Activated CD4-positive, alpha-beta T cell treated with anti-CD3 and anti-CD28 coated beads, Interleukin-2, amount 10 ng/mL, durations not matched to agents 7 days and 5 days (primary cell): Measurements from ENCODE around the gene LOXL3. TPM values are rescaled to one million over a fixed set of nuclear protein-coding genes. Genes with fewer than 3 reads are reported as not detected.
A peak's percentile ranks its signal among the peaks of the same experiment; 100 is the strongest.

Experiments used
- CTCF ChIA-PET: fragments of 350-600 bp; sonication (Branson Sonifier 250); formaldehyde crosslinking; loops from one replicate; lab custom pipeline; 2021; ENCODE audit warnings: antibody characterized with exemption; lab: Charles Lee
- POLR2A ChIA-PET: fragments of 350-600 bp; sonication (Branson Sonifier 250); formaldehyde crosslinking; loops from one replicate; lab custom pipeline; 2021; ENCODE audit warnings: antibody characterized with exemption; lab: Charles Lee
- DNase-seq: peaks from one replicate; pipeline ENCODE4 v3.0.0-alpha.2; 2020
- H3K27ac Mint-ChIP-seq: one replicate; pipeline ENCODE4 v1.8.0; 2021; ENCODE audit warnings: mild to moderate bottlenecking, moderate library complexity, mixed read lengths
- H3K27me3 Mint-ChIP-seq: one replicate; pipeline ENCODE4 v1.8.0; 2021; ENCODE audit warnings: mixed read lengths
- H3K36me3 Mint-ChIP-seq: one replicate; pipeline ENCODE4 v1.8.0; 2021; ENCODE audit warnings: low read depth, mixed read lengths
- H3K4me1 Mint-ChIP-seq: one replicate; pipeline ENCODE4 v1.8.0; 2021; ENCODE audit warnings: mixed read lengths
- H3K4me3 Mint-ChIP-seq: one replicate; pipeline ENCODE4 v1.8.0; 2021; ENCODE audit warnings: mild to moderate bottlenecking, moderate library complexity, mixed read lengths
- H3K9me3 Mint-ChIP-seq: one replicate; pipeline ENCODE4 v1.8.0; 2021; ENCODE audit warnings: mixed read lengths
- total RNA-seq, 2 experiments: library from RNA; stranded (reverse); gene quantifications; one replicate each; pipeline ENCODE4 v1.2.3, GENCODE V29; 2021

LOXL3 gene
- total RNA-seq, 2 experiments from 2014 or later: 0.12 to 0.15 TPM

DNA sequence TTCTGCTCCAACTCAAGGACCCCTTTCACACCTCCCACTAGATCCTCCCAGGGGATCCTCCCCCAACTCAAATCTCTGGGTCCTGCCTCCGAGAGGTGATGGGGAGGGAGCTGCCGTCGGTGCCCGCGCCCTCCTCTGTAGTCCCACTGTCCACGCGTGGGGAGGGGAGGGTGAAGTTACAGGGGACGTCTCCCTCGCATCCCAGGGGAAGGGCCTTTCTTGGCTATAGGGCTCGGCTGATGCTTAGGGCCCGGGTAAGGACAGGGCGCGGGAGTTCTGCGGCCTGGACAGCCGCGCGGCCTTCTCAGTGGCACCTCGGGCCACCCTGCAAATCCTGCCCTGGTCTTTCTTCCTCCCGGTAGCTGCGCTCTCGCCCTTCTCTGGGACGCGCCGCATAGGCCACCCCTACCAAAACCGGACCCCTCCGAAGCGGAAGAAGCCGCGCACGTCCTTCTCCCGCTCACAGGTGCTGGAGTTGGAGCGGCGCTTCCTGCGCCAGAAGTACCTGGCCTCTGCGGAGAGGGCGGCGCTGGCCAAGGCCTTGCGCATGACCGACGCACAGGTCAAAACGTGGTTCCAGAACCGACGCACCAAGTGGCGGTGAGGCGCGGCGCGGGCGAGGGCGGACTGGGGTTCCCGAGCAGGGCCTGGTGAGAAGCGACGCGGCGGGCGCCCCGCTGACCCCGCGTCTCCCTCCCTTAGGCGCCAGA lies 38.3 kb downstream of the LOXL3 start:
- Mint-ChIP-seq H3K27me3 (peaks cover 81% of the 10 kb centered on the region), H3K4me1 (peaks cover 36% of the 10 kb centered on the region), H3K9me3 (no peaks in the 10 kb centered on the region), H3K27ac (no peak overlapping the region), H3K36me3 (peaks cover 10% of the 10 kb centered on the region), H3K4me3 (peak overlapping the region; percentile 66)
- ChIA-PET CTCF (interaction anchor here (1.0 to 2.7 kb wide), 7 partner anchors 8 to 72 kb away, joined by 3 to 9 read pairs (median 4); partner anchors contain the start of genes AUP1 and HTRA2), POLR2A (no interaction called here)
- DNase-seq: no peak

DNA sequence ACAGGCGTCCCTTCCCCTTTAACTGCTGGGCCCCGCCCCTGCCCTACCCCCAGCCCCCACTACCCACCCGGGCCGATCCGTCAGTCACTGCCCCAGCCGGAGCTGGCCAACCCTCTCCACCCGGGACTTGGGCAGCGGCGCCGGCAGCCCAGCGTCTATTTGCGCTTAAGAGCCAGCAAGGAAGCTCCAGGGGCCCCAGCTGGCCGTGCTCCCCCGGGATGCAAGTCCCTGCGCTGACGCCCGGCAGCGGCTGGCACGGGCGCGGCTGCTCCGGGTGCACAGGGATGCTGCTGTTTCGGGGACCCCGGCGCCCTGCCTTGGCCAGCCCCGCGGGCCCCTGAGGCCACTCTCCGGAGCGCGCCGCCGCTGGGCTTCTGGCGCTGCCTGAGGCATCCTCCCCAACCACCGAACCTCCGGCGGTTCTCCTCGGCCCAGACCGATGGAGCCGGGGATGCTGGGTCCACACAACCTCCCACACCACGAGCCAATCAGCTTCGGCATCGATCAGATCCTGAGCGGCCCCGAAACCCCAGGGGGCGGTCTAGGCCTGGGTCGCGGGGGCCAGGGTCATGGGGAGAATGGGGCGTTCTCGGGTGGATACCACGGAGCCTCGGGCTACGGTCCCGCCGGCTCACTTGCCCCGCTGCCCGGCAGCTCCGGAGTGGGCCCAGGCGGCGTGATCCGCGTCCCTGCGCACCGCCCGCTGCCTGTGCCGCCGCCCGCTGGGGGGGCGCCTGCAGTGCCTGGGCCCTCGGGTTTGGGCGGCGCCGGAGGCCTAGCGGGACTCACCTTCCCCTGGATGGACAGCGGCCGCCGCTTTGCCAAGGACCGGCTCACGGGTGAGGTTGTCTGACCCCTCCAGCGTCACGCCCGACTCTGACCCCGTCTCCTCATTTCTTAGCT lies 39.1 kb downstream of the LOXL3 start, which contains the start of gene TLX2:
TSS of gene TLX2 (plus strand) at position 83 of the 903 bp plus-strand sequence. CDS start at position 440, 357 bp downstream.
- Mint-ChIP-seq H3K36me3 (peaks cover 10% of the 10 kb centered on the region), H3K27ac (no peak within 1 kb of the TSS), H3K4me1 (peaks cover 36% of the 10 kb centered on the region), H3K4me3 (peak within 1 kb of the TSS; percentile 66), H3K9me3 (no peaks in the 10 kb centered on the region), H3K27me3 (peaks cover 78% of the 10 kb centered on the region)
- CTCF ChIA-PET: interaction anchor here (1.0 to 2.7 kb wide), 6 partner anchors 8 to 73 kb away, joined by 3 to 9 read pairs (median 4); no protein-coding TSS in a partner anchor
- POLR2A ChIA-PET: no interaction called here
- no peak for DNase-seq

DNA sequence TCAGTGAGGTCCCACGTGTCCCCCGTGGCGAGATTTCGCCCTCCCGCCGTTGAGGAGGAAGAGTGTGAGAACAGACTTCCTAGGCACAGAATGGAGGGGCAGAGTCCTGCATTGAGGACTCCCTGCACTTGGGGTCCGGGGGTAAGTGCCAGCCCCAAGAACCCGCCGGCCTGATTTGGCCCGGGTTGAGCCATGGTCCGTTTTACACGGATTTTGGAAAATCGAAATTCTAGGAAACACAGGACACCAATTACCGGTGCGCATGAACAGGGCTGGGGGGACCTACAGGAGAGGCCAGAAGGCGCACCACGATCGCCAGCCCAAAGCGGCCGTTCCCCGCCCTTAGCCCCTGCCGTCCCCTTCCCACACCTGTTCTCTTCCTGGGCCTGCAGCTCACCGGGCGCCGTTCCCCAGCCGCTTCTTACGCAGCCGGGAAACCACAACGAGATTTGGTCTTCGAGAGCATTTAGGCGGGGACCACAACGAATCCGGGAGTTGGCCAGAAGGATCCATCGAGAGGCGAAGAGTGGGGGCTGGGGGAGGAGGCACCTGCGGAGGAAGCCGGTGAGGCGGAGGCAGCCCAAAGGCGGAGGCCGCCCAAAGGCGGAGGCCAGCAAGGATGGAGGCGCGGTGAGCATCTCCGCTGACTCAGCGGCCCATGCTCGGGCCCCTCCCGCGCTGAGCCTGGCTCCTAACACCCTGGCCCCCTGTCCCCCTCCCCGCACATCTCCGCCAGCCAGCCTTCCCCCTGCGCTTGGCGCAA lies 40.0 kb downstream of the LOXL3 start:
- POLR2A ChIA-PET: no interaction called here
- Mint-ChIP-seq H3K4me3 (peak overlapping the region; percentile 41), H3K27me3 (peaks cover 70% of the 10 kb centered on the region), H3K36me3 (peaks cover 10% of the 10 kb centered on the region), H3K27ac (no peak overlapping the region), H3K9me3 (no peaks in the 10 kb centered on the region), H3K4me1 (peaks cover 37% of the 10 kb centered on the region)
- DNase-seq: peak; percentile 29
- CTCF ChIA-PET: interaction anchor here (1.0 to 2.7 kb wide), 7 partner anchors 9 to 73 kb away, joined by 3 to 9 read pairs (median 4); no protein-coding TSS in a partner anchor

DNA sequence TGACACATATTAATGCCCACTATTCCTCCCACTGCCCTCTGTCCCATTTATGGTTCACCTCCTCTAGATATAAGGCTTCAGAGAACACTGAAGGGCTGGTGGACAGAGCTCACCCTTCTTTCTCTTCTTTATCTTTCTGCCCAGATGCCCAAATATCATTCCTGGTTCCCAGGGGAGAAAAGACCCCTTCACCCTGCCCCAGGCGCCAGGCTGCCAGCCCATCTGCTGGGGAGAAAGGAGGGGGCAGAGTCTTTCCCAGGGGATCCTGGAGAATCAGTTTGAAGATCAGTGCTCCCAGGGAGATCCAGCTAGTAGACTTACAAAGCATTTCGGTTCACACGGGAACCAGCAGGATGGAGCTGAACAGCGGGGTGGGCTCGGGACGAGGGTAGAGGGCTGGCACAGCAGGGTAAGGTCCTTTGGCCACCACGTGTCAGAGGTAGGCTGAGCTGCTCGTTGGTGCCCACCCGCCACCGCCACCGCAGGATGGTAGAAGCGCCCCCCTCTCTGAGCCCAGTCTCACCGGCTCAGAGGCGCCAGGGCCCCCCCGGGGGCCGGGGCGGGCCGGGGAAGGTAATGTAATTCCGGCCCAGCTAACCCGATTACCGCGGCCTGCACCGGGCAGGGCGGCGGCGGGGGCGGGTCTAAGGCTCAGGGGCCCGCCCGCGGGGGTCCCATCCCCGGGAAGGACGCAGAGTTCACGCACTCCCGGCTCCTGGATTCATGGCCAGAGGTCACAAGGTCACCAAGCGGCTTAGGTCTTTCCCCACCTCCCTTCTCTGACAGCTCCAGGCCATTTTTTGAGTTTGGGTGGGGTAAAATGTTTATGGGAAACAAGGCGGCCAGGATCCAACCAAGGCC lies 40.8 kb downstream of the LOXL3 start:
- CTCF ChIA-PET: interaction anchor here (0.8 to 2.7 kb wide), 6 partner anchors 9 to 73 kb away, joined by 3 to 9 read pairs (median 3); partner anchors contain the start of genes AUP1 and HTRA2
- POLR2A ChIA-PET: no interaction called here
- Mint-ChIP-seq H3K4me3 (no peak overlapping the region), H3K36me3 (peaks cover 12% of the 10 kb centered on the region), H3K4me1 (peaks cover 45% of the 10 kb centered on the region), H3K9me3 (no peaks in the 10 kb centered on the region), H3K27me3 (peaks cover 64% of the 10 kb centered on the region), H3K27ac (no peak overlapping the region)
- DNase-seq: no peak

DNA sequence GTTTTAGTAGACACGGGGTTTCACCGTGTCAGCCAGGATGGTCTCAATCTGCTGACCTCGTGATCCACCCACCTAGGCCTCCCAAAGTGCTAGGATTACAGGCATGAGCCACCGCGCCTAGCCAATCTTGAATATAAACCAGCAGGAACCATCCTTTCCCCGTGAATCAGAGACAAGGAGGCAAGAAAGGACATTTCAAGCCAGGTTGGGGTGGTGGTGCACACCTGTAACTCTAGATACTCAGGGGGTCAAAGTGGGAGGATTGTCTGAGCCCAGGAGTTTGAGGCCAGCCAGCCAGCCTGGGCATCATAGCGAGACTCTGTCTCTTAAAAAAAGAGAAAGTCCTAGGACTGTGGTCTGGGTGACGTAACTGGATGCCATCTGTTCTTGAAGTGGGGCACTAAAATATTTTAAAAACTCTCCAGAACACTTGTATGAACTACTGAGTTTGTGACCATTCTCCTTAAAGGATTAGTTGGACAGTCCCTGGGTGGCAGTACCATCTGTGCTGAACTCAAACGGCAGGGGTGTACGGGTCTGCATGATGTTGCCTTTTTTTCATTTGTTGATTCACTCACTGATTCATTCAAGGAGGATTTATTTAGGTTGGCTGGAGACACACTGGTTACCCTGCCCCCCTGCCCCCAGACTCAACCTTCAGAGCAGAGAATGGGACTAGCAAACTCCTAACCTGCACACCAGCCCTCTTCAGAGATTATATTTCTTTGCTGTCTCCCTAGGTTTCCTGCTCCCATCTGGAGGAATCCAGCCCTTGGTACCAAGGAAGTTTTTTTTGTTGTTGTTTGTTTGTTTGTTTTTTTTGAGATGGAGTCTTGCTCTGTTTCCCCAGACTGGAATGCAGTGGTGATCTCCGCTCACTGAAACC lies 42.4 kb downstream of the LOXL3 start:
- no peaks in the 10 kb centered on the region for H3K9me3 Mint-ChIP-seq
- no peak overlapping the region for H3K27ac Mint-ChIP-seq
- H3K4me3 Mint-ChIP-seq: no peak overlapping the region
- H3K36me3 Mint-ChIP-seq: peaks cover 13% of the 10 kb centered on the region
- H3K4me1 Mint-ChIP-seq: peaks cover 48% of the 10 kb centered on the region
- ChIA-PET POLR2A (interaction anchor here (0.5 kb wide), 1 partner anchor 598 kb away, joined by 4 read pairs; no protein-coding TSS in a partner anchor), CTCF (interaction anchor here (0.7 kb wide), 1 partner anchor 13 kb away, joined by 3 read pairs; no protein-coding TSS in a partner anchor)
- H3K27me3 Mint-ChIP-seq: peaks cover 48% of the 10 kb centered on the region
- no peak for DNase-seq

DNA sequence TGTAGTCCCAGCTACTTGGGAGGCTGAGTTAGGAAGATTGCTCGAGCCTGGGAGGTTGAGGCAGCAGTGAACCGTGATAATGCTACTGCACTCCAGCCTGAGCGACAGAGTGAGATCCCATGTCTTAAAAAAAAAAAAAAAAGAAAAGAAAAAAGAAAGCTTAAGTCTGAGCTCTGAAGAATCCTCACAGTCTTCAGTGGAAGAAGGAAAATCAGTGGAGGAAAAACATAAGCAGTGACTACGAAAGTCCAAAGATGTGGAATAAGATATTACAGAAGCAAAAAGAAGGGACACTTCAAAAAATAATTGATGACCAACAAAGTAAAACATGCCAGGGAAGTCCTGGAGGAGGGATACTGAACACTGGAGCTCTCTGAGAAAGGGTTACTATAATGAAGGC lies 43.5 kb downstream of the LOXL3 start:
- CTCF ChIA-PET: interaction anchor here (0.6 to 2.4 kb wide), 6 partner anchors 9 to 274 kb away, joined by 3 to 10 read pairs (median 4); partner anchors contain the start of genes CCDC142 and TTC31
- POLR2A ChIA-PET: interaction anchor here (0.5 kb wide), 1 partner anchor 597 kb away, joined by 4 read pairs; no protein-coding TSS in a partner anchor
- H3K36me3 Mint-ChIP-seq: peaks cover 18% of the 10 kb centered on the region
- DNase-seq: no peak
- peaks cover 47% of the 10 kb centered on the region for H3K4me1 Mint-ChIP-seq
- H3K9me3 Mint-ChIP-seq: no peaks in the 10 kb centered on the region
- peaks cover 41% of the 10 kb centered on the region for H3K27me3 Mint-ChIP-seq
- H3K4me3 Mint-ChIP-seq: no peak overlapping the region
- no peak overlapping the region for H3K27ac Mint-ChIP-seq

DNA sequence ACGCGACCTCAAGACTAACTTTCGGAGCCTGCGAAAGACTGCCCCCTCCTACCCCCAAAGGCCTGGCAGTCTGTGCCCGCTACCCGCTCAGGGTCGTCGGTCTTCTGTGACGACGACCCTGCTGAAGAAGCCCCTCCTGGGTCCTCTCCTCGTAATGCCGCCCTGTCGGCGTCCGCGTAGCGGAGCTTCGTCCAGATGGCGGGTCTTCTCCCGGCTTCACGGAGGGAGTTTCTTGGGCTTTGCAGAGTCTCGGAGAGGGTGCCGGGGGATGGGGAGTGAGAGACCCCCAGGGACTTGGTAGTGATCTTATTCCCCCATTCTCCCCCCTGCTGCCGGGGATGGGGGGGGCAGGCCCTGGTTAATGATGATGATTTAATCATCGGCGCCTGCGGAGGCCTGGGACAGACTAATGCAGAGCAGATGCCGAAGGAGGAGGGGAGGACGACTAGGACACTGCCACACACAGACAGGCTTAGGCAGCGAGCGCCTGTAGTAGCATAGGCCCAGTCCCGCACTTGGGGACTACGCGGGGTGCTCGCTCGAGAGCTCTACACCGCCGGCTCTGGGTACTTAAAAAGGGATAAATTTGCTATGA lies 45.7 kb downstream of the LOXL3 start:
- CTCF ChIA-PET: interaction anchor here (0.5 to 0.9 kb wide), 2 partner anchors 15 to 56 kb away, joined by 3 to 5 read pairs; no protein-coding TSS in a partner anchor
- peak; percentile 18 for DNase-seq
- H3K9me3 Mint-ChIP-seq: no peaks in the 10 kb centered on the region

DNA sequence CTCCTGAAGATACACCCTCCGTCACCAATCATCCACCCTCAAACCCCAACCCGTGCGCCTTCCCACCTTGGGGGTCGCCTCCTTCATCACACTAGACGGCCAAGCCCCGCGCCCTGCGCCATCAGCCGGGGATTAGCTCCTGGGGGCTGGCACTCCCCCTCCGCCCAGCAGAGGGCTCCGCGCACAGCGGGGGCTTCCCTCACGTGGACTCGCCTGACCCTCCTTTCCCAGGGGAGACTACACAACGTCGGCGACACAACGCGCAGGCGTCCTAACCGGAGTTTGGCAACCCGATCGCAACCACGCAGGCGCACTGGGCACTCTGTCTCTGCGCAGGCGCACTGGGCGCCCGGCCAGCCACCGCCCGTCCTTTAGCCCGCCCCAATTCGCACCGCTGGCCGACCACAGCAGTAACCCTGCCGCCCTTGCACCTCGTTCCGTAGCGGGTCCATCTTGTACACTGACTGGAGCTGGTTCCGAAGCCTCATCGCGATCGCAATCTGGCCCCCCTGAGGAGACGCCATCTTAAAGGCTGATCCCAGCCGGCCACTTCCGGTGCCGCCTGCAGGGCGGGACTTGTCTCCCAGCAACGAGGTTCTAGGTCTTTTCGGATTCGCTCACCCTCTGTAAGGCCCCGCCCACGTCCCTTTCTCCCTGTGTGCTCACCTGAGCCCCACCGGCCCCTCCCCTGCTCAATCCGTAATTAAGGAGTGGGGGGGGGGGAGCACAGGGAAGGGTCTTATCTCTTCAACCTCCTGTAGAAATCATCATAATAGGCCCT lies 46.4 kb downstream of the LOXL3 start, which contains the start of gene PCGF1:
TSS of gene PCGF1 (minus strand) at position 551 of the 781 bp plus-strand sequence. CDS start at position 524, 27 bp downstream.
- CTCF ChIA-PET: interaction anchor here (0.9 to 1.4 kb wide), 3 partner anchors 10 to 52 kb away, joined by 3 read pairs; partner anchors contain the start of gene INO80B
- Mint-ChIP-seq H3K27me3 (peaks cover 40% of the 10 kb centered on the region), H3K27ac (peak within 1 kb of the TSS; percentile 100)

More for the DNA sequence above, 45.7 kb downstream of the LOXL3 start:
- Mint-ChIP-seq H3K27me3 (peaks cover 40% of the 10 kb centered on the region), H3K4me3 (peak overlapping the region; percentile 93), H3K4me1 (peaks cover 56% of the 10 kb centered on the region), H3K36me3 (peaks cover 32% of the 10 kb centered on the region), H3K27ac (peak overlapping the region; percentile 100)
- POLR2A ChIA-PET: interaction anchor here (1.2 kb wide), 1 partner anchor 25 kb away, joined by 3 read pairs; the partner anchor contains the start of genes CCDC142 and TTC31

More for the DNA sequence above, 46.4 kb downstream of the LOXL3 start, which contains the start of gene PCGF1:
- peaks cover 30% of the 10 kb centered on the region for H3K36me3 Mint-ChIP-seq
- POLR2A ChIA-PET: interaction anchor here (1.2 kb wide), 1 partner anchor 25 kb away, joined by 3 read pairs; the partner anchor contains the start of genes CCDC142 and TTC31
- peaks cover 60% of the 10 kb centered on the region for H3K4me1 Mint-ChIP-seq
- DNase-seq: peak; percentile 99
- peak within 1 kb of the TSS; percentile 93 for H3K4me3 Mint-ChIP-seq
- no peaks in the 10 kb centered on the region for H3K9me3 Mint-ChIP-seq
